ENCODE data around the gene VAPA.

DNA sequence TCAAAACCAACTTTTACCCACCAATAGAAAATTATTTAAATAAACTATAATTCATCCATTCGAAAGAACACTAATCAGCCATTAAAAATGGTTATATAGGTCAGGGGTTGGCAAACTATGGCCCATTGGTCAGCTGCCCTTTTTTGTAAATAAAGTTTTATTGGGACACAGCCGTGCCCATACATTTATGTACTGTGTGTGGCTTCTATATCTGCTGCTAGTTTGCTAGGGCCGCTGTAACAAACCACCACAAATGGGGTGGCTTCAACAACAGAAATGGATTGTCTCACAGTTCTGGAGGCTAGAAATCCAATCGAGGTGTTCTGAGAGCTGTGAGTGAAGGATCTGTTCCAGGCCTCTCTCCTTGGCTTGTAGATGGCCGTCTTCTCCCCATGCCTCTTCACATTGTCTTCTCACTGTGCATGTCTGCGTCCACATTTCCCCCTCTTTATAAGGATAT is 35.0 kb upstream of the VAPA start:
- no peak for TF ChIP-seq CTCF (IDR thresholded peaks at IDR 0.05)
- no peak for TF ChIP-seq POLR2A (IDR thresholded peaks at IDR 0.05)
- TF ChIP-seq POLR2AphosphoS5 (IDR thresholded peaks at IDR 0.05; ENCODE audit: insufficient read depth in 1 of 2, low read depth in 1 of 2), result no peak

Measured in vagina (tissue), 2 donors.